HepG2 (cell line): Measurements from ENCODE around the gene AFDN. TPM values are rescaled to one million over a fixed set of nuclear protein-coding genes. Genes with fewer than 3 reads are reported as not detected.

Experiments used
- ATAC-seq: fragments of 200-7000 bp; cut with Tn5 transposase; 3 replicates; pipeline ENCODE4 v1.9.1; 2020; ENCODE audit warnings: mild to moderate bottlenecking, moderate library complexity
- BruUV-seq: library from RNA; stranded (reverse); fragments of 400-500 nt; replicated peaks from 2 replicates; lab custom pipeline; 2021; lab: Mats Ljungman, UMichigan
- CTCF ChIA-PET: fragments of 300-600 bp; formaldehyde crosslinking; extraction: SDS; loops from one replicate; lab custom pipeline; 2021; ENCODE audit warnings: low total read pairs, inconsistent platforms, low intra/inter-chr PET ratio; lab: Yijun Ruan, JAX
- POLR2A ChIA-PET: fragments of 350-600 bp; sonication (Branson Sonifier 250); formaldehyde crosslinking; loops from one replicate; lab custom pipeline; 2020; ENCODE audit warnings: antibody characterized with exemption, inconsistent platforms; lab: Yijun Ruan, JAX
- DNase-seq: peaks from one replicate; pipeline ENCODE4 v3.0.0-alpha.2; 2015; ENCODE audit warnings: low spot score
- FAIRE-seq: peaks from 3 replicates; lab custom pipeline; 2011; peaks lifted over from hg19 to GRCh38; lab: Jason Lieb, UNC
- H2AFZ ChIP-seq: one replicate; pipeline ENCODE4 v1.6.1; 2011; ENCODE audit warnings: low read length, inconsistent platforms
- H3K27ac ChIP-seq: fragments of 300-600 bp; 3 replicates; pipeline ENCODE4 v1.8.0; 2011; ENCODE audit warnings: mixed run types, mild to moderate bottlenecking, mixed read lengths, low read length, inconsistent platforms; ENCODE audit not compliant: insufficient read depth; ENCODE audit errors: extremely low read length
- H3K27me3 ChIP-seq, 2 experiments: fragments of 200-600 bp in 1 of 2; 2 replicates in 1 of 2; 3 replicates in 1 of 2; pipeline versions ENCODE4 v1.6.0 to v1.8.0; 2011; ENCODE audit warnings: low read length in 2 of 2, mild to moderate bottlenecking in 2 of 2, moderate library complexity in 2 of 2, inconsistent platforms in 1 of 2; ENCODE audit not compliant: insufficient read depth in 2 of 2, control insufficient read depth in 1 of 2
- H3K36me3 ChIP-seq, 2 experiments: fragments of 200-600 bp in 1 of 2; replicated peaks in 1 of 2; 2 replicates in 1 of 2; 3 replicates in 1 of 2; pipeline versions ENCODE4 v1.5.1 to v1.8.0; 2011; ENCODE audit warnings: low read length in 2 of 2, inconsistent platforms in 1 of 2; ENCODE audit not compliant: insufficient read depth in 2 of 2, control insufficient read depth in 1 of 2
- H3K4me1 ChIP-seq: 2 replicates; pipeline ENCODE4 v1.5.1; 2012; ENCODE audit warnings: low read length, inconsistent platforms; ENCODE audit not compliant: insufficient read depth
- H3K4me2 ChIP-seq: 2 replicates; pipeline ENCODE4 v1.6.0; 2011; ENCODE audit warnings: low read depth, low read length, inconsistent platforms
- H3K4me3 ChIP-seq, 3 experiments: fragments of 200-600 bp in 1 of 3; sonication (generic), shearing (Covaris generic) in 1 of 3; replicated peaks in 1 of 3; 2 replicates each; pipeline ENCODE4 v1.5.1; 2011 to 2016; ENCODE audit warnings: low read length in 3 of 3, inconsistent platforms in 2 of 3, low read depth in 2 of 3, mild to moderate bottlenecking in 2 of 3, control low read depth in 1 of 3, mixed read lengths in 1 of 3; ENCODE audit not compliant: insufficient read depth in 1 of 3
- H3K79me2 ChIP-seq: one replicate; pipeline ENCODE4 v1.6.1; 2011; ENCODE audit warnings: low read length, inconsistent platforms; ENCODE audit not compliant: insufficient read depth
- H3K9ac ChIP-seq: 2 replicates; pipeline ENCODE4 v1.6.0; 2011; ENCODE audit warnings: mild to moderate bottlenecking, low read depth, low read length, inconsistent platforms; ENCODE audit not compliant: insufficient read depth
- H3K9me3 ChIP-seq: 2 replicates; pipeline ENCODE4 v1.5.1; 2012; ENCODE audit warnings: mild to moderate bottlenecking, low read length
- H4K20me1 ChIP-seq: 2 replicates; pipeline ENCODE4 v1.6.0; 2011; ENCODE audit warnings: inconsistent platforms, mild to moderate bottlenecking, low read length, moderate library complexity; ENCODE audit not compliant: insufficient read depth
- ATF1 ChIP-seq: IDR thresholded peaks from 2 replicates; pipeline ENCODE4 v1.6.1; 2016; ENCODE audit warnings: mild to moderate bottlenecking, control low read depth
- CHD4 ChIP-seq: fragments of 200-600 bp; sonication (generic); IDR thresholded peaks from 2 replicates; pipeline ENCODE4 v1.7.0; 2017; ENCODE audit warnings: mild to moderate bottlenecking, low read length, borderline replicate concordance
- DR1 ChIP-seq: sonication (generic); formaldehyde crosslinking; IDR thresholded peaks from 2 replicates; pipeline ENCODE4 v1.8.0; 2021; ENCODE audit warnings: mild to moderate bottlenecking, missing genetic modification reagents, inconsistent platforms
- GFI1 ChIP-seq: sonication (generic); formaldehyde crosslinking; IDR thresholded peaks from 2 replicates; pipeline ENCODE4 v1.5.0; 2020; ENCODE audit warnings: missing genetic modification reagents, mild to moderate bottlenecking, borderline replicate concordance
- IRX3 ChIP-seq: sonication (generic); formaldehyde crosslinking; IDR thresholded peaks from 2 replicates; pipeline ENCODE4 v1.8.1; 2023; ENCODE audit warnings: mild to moderate bottlenecking, low read depth, missing genetic modification reagents, borderline replicate concordance
- MATR3 ChIP-seq: sonication (generic); formaldehyde crosslinking; IDR thresholded peaks from 2 replicates; pipeline ENCODE4 v1.4.0; 2020; ENCODE audit warnings: missing genetic modification reagents
- RXRA ChIP-seq: sonication (generic); formaldehyde crosslinking; IDR thresholded peaks from 2 replicates; pipeline ENCODE4 v1.5.1; 2020; ENCODE audit warnings: missing genetic modification reagents
- STAG1 ChIP-seq: sonication (generic); formaldehyde crosslinking; IDR thresholded peaks from 2 replicates; pipeline ENCODE4 v1.4.0; 2020; ENCODE audit warnings: missing genetic modification reagents
- TAF1 ChIP-seq: sonication (generic); formaldehyde crosslinking; IDR thresholded peaks from 2 replicates; pipeline ENCODE4 v1.4.0; 2020; ENCODE audit warnings: missing genetic modification reagents
- ZBTB2 ChIP-seq: sonication (generic); formaldehyde crosslinking; IDR thresholded peaks from 2 replicates; pipeline ENCODE4 v1.8.0; 2022; ENCODE audit warnings: low read depth, missing genetic modification reagents
- ZNF354B ChIP-seq: sonication (generic); formaldehyde crosslinking; IDR thresholded peaks from 2 replicates; pipeline ENCODE4 v1.8.0; 2022; ENCODE audit warnings: mild to moderate bottlenecking, missing genetic modification reagents
- ZNF546 ChIP-seq: sonication (generic); formaldehyde crosslinking; conservative IDR thresholded peaks from 2 replicates; pipeline ENCODE4 v1.8.1; 2023; ENCODE audit warnings: mild to moderate bottlenecking, missing genetic modification reagents
- ZNF83 ChIP-seq: sonication (generic); formaldehyde crosslinking; IDR thresholded peaks from 2 replicates; pipeline ENCODE4 v1.4.0; 2020; ENCODE audit warnings: missing genetic modification reagents, mild to moderate bottlenecking, borderline replicate concordance
- WGBS: methylation state at CpG from one replicate; pipeline ENCODE4 v1.1.6; 2017; ENCODE audit warnings: low lambda C conversion rate; 5-methylcytosine and 5-hydroxymethylcytosine counted together
- in situ Hi-C: cut with HindIII; loops from 2 replicates; pipeline ENCODE4 v1.10.0; 2017; ENCODE audit warnings: low pct_unique_long_range_greater_than_20kb; ENCODE audit not compliant: extremely low pct_ligation_motif_present
- intact Hi-C: fragments of 100-400 bp; cut with micrococcal nuclease; formaldehyde crosslinking; loops from one replicate; pipeline ENCODE4 v1.10.0; 2022; ENCODE audit not compliant: unreplicated experiment
- polyA plus RNA-seq, 8 experiments: library from polyadenylated mRNA; depleted of rRNA in 3 of 8; stranded (reverse) in 7 of 8; unstranded in 1 of 8; fragments of >200 nt; fragmentation: Illumina TruSeq in 4 of 8; extraction: Trizol in 4 of 8; gene quantifications; 2 replicates each; pipeline versions ENCODE4 v1.2.1 to v1.2.3, GENCODE V29; 2011 to 2016; ENCODE audit warnings: low read depth in 4 of 8, missing spikeins in 1 of 8, mixed read lengths in 1 of 8; ENCODE audit not compliant: insufficient read depth in 1 of 8
- total RNA-seq, 5 experiments: library from RNA; depleted of rRNA; stranded (reverse); fragments of >200 nt; fragmentation: Illumina TruSeq; extraction: Trizol; gene quantifications; 2 replicates each; pipeline ENCODE4 v1.2.3, GENCODE V29; 2016; ENCODE audit warnings: low read depth in 1 of 5
- TF ChIP-seq, protein P1 (sequence below): sonication (generic); formaldehyde crosslinking; IDR thresholded peaks from 2 replicates; pipeline ENCODE4 v1.4.0; 2020; ENCODE audit warnings: mild to moderate bottlenecking, missing genetic modification reagents, borderline replicate concordance
- TF ChIP-seq, protein P2 (sequence below): sonication (generic); formaldehyde crosslinking; IDR thresholded peaks from 2 replicates; pipeline ENCODE4 v1.4.0; 2020; ENCODE audit warnings: missing genetic modification reagents, low read depth, mild to moderate bottlenecking, borderline replicate concordance
- TF ChIP-seq, protein P3 (sequence below): sonication (generic); formaldehyde crosslinking; IDR thresholded peaks from 2 replicates; pipeline ENCODE4 v1.5.1; 2020; ENCODE audit warnings: mild to moderate bottlenecking, missing genetic modification reagents, moderate library complexity

The AFDN gene
- total and polyA plus RNA-seq, 2 of the 13 experiments (the other 11 are each of a cell fraction or from before 2014, with no cell fraction given), result 136 to 151 TPM

DNA sequence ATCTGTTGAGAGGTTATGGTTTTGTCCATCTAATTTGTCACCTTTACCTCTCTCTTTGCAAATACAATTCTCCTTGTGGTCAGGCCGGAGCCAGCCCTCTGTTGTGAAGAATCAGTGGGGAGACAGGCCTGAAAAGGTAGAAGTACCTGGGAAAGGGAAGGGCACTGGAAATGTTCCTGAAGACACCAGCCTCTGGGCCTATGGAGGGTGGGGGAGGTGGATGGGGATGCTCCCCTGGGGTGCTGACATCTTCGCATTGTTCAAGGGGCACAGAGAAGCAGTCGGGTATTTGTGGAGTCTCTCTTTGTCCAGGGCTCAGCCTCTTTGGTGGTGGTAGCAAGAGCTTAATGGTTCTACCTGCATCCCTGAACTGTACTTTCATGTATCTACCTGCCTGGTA lies 24.4 kb upstream of the AFDN start (continued):
- TF ChIP-seq, protein P1, sequence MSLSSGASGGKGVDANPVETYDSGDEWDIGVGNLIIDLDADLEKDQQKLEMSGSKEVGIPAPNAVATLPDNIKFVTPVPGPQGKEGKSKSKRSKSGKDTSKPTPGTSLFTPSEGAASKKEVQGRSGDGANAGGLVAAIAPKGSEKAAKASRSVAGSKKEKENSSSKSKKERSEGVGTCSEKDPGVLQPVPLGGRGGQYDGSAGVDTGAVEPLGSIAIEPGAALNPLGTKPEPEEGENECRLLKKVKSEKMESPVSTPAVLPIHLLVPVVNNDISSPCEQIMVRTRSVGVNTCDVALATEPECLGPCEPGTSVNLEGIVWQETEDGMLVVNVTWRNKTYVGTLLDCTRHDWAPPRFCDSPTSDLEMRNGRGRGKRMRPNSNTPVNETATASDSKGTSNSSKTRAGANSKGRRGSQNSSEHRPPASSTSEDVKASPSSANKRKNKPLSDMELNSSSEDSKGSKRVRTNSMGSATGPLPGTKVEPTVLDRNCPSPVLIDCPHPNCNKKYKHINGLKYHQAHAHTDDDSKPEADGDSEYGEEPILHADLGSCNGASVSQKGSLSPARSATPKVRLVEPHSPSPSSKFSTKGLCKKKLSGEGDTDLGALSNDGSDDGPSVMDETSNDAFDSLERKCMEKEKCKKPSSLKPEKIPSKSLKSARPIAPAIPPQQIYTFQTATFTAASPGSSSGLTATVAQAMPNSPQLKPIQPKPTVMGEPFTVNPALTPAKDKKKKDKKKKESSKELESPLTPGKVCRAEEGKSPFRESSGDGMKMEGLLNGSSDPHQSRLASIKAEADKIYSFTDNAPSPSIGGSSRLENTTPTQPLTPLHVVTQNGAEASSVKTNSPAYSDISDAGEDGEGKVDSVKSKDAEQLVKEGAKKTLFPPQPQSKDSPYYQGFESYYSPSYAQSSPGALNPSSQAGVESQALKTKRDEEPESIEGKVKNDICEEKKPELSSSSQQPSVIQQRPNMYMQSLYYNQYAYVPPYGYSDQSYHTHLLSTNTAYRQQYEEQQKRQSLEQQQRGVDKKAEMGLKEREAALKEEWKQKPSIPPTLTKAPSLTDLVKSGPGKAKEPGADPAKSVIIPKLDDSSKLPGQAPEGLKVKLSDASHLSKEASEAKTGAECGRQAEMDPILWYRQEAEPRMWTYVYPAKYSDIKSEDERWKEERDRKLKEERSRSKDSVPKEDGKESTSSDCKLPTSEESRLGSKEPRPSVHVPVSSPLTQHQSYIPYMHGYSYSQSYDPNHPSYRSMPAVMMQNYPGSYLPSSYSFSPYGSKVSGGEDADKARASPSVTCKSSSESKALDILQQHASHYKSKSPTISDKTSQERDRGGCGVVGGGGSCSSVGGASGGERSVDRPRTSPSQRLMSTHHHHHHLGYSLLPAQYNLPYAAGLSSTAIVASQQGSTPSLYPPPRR (CRISPR knock-in tag), result no peak

DNA sequence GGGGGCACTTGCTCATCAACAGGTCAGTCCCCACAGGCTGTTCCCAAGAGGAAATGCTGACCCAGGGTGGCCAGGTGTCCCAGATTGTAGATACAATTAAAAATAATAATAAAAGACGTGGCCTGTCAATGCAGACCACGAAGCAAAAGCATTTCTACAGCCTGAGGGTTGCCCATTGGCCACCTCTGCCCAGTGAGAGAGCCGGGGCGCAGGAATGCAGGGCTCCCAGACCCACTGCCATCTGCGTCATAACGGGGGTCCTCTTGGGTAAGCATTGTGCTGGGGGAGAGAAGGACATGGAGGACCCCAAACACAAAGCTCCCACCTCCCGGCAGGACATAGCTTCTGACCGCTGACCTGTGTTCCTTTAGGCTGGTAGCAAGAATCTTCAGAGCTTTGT lies 22.9 kb upstream of the AFDN start:
- H4K20me1 ChIP-seq, result no peaks in the 10 kb centered on the region
- H2AFZ ChIP-seq, result no peak overlapping the region
- H3K36me3 ChIP-seq, result no peaks in the 10 kb centered on the region
- H3K9me3 ChIP-seq, result no peaks in the 10 kb centered on the region
- FAIRE-seq, result no peak
- no peak overlapping the region for H3K27ac ChIP-seq
- no peak for ATAC-seq
- intact Hi-C loops (no loop called here), in situ Hi-C loops (no loop called here)
- DNase-seq, result no peak
- no peaks in the 10 kb centered on the region for H3K79me2 ChIP-seq
- 98% methylated on average over 8 of the region's 8 CpGs for WGBS
- no peaks in the 10 kb centered on the region for H3K27me3 ChIP-seq
- H3K4me3 ChIP-seq, result no peak overlapping the region
- peaks cover 65% of the 10 kb centered on the region for H3K4me1 ChIP-seq
- ChIA-PET POLR2A (no interaction called here), CTCF (no interaction called here)
- H3K9ac ChIP-seq, result no peak overlapping the region
- no TSS peak for BruUV-seq
- H3K4me2 ChIP-seq, result no peak overlapping the region
- TF ChIP-seq ATF1 (CRISPR knock-in tag), result no peak
- TF ChIP-seq, protein P2, sequence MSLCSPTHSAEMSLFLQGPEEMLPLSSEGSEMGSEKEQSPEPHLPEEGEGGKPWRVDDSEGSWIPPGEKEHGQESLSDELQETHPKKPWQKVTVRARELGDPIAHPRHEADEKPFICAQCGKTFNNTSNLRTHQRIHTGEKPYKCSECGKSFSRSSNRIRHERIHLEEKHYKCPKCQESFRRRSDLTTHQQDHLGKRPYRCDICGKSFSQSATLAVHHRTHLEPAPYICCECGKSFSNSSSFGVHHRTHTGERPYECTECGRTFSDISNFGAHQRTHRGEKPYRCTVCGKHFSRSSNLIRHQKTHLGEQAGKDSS (CRISPR knock-in tag), result no peak
- TF ChIP-seq, protein P3, sequence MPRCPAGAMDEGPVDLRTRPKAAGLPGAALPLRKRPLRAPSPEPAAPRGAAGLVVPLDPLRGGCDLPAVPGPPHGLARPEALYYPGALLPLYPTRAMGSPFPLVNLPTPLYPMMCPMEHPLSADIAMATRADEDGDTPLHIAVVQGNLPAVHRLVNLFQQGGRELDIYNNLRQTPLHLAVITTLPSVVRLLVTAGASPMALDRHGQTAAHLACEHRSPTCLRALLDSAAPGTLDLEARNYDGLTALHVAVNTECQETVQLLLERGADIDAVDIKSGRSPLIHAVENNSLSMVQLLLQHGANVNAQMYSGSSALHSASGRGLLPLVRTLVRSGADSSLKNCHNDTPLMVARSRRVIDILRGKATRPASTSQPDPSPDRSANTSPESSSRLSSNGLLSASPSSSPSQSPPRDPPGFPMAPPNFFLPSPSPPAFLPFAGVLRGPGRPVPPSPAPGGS, result no peak
- TF ChIP-seq ZNF354B (CRISPR knock-in tag), result no peak
- TF ChIP-seq TAF1 (CRISPR knock-in tag), result no peak
- TF ChIP-seq DR1, result no peak
- no peak for TF ChIP-seq ZBTB2 (CRISPR knock-in tag)
- no peak for TF ChIP-seq ZNF83 (CRISPR knock-in tag)
- TF ChIP-seq ZNF546 (CRISPR knock-in tag), result no peak
- no peak for TF ChIP-seq IRX3 (CRISPR knock-in tag)
- no peak for TF ChIP-seq CHD4
- TF ChIP-seq RXRA (CRISPR knock-in tag), result no peak
- TF ChIP-seq MATR3 (CRISPR knock-in tag), result no peak
- no peak for TF ChIP-seq GFI1 (CRISPR knock-in tag)
- TF ChIP-seq STAG1 (CRISPR knock-in tag), result no peak
